Heart right ventricle (tissue), 16 donors: ENCODE data around the gene ARHGEF17. TPM values are rescaled to one million over a fixed set of nuclear protein-coding genes. Genes with fewer than 3 reads are reported as not detected.

Source experiments
- ATAC-seq, 8 donors: fragments of 200-7000 bp; cut with Tn5 transposase; one replicate each; pipeline ENCODE4 v1.9.1; 2020; ENCODE audit warnings: mild to moderate bottlenecking in 8 of 8, moderate library complexity in 8 of 8, moderate number of reproducible peaks in 1 of 8
- DNase-seq, 2 donors: peaks; one replicate each; pipeline ENCODE4 v3.0.0-alpha.2; 2020
- H3K27ac ChIP-seq, 10 donors: fragments of 200-600 bp; sonication (generic) in 2 of 10; one replicate each; pipeline versions ENCODE4 v1.5.0 to v1.8.0; 2020 to 2022; ENCODE audit warnings: mild to moderate bottlenecking in 3 of 10
- H3K27me3 ChIP-seq, 7 donors: fragments of 200-600 bp; one replicate each; pipeline ENCODE4 v1.8.0; 2021 to 2022; ENCODE audit warnings: mild to moderate bottlenecking in 2 of 7
- H3K36me3 ChIP-seq, 9 donors: fragments of 200-600 bp; sonication (generic) in 1 of 9; one replicate each; pipeline versions ENCODE4 v1.5.0 to v1.8.0; 2020 to 2022; ENCODE audit warnings: mild to moderate bottlenecking in 2 of 9
- H3K4me1 ChIP-seq, 9 donors: fragments of 200-600 bp; sonication (generic) in 1 of 9; one replicate each; pipeline versions ENCODE4 v1.5.0 to v1.8.0; 2020 to 2022; ENCODE audit warnings: mild to moderate bottlenecking in 4 of 9
- H3K4me3 ChIP-seq, 10 donors: fragments of 200-600 bp; sonication (generic) in 2 of 10; one replicate each; pipeline versions ENCODE4 v1.5.0 to v1.8.0; 2020 to 2022; ENCODE audit warnings: mild to moderate bottlenecking in 7 of 10, moderate library complexity in 2 of 10
- H3K9me3 ChIP-seq, 11 donors: fragments of 200-600 bp in 10 of 11; sonication (generic) in 2 of 11; one replicate each; pipeline versions ENCODE4 v1.5.0 to v1.8.0; 2013 to 2022; ENCODE audit warnings: mild to moderate bottlenecking in 2 of 11, control low read depth in 1 of 11, moderate library complexity in 1 of 11
- CTCF ChIP-seq, 9 donors: fragments of 200-600 bp; sonication (generic) in 2 of 9; IDR thresholded peaks; one replicate each; pipeline versions ENCODE4 v1.5.0 to v1.8.0; 2021 to 2022; ENCODE audit warnings: antibody characterized with exemption in 9 of 9, mild to moderate bottlenecking in 5 of 9, moderate library complexity in 1 of 9
- WGBS, 2 donors: extraction: QIAGEN DNeasy Blood & Tissue Kit; methylation state at CpG; one replicate each; pipeline ENCODE4 v1.1.7; 2013; ENCODE audit warnings: inconsistent platforms in 1 of 2; 5-methylcytosine and 5-hydroxymethylcytosine counted together
- intact Hi-C, 10 donors: fragments of 100-400 bp; cut with DNase I; formaldehyde crosslinking; loops; one replicate each; pipeline versions ENCODE4 v1.11.1 to v1.14.2; 2022
- polyA plus RNA-seq, 2 donors: library from polyadenylated mRNA; stranded (reverse); fragments of 200-250 nt; gene quantifications; one replicate each; pipeline ENCODE4 v1.2.3, GENCODE V29; 2013
- total RNA-seq, 10 donors: library from RNA; stranded (reverse); fragmentation: NEBNext Ultra II Directional in 3 of 10; extraction: Animal tissue kit (Norgen Biotek cat#: 25700) in 3 of 10; gene quantifications; one replicate each; pipeline versions ENCODE4 v1.2.1 to v1.2.4, GENCODE V29; 2021 to 2023
- donor health status: Arrhythmogenic right ventricular cardiomyopathy.
- donor health status: ischemic (EF 13 %, LVEDD 7.1; RV severe dilation, severe dysfunction).
- donor health status: healthy with polysubstance abuse.
- donor health status: DM: no; HTN: yes; CAD: no.
- donor health status: DM: no; HTN: no; CAD: no.
- donor health status: ischemic (EF 25% LVEDD 6.9; RV normal size, moderate dysfunction).
- donor health status: ischemic (EF 25% LVEDD 5.7; RV mildly dilated, moderate dysfunction).
- donor health status: healthy.
- donor health status: DM: yes; HTN: yes; CAD: no.
- donor health status: Ischemic cardiomyopathy.
- donor health status: ischemic (EF 35%, LVEDD 5.7; RV mildly dilated, moderate dysfunction).
- donor health status: nonischemic (EF 11% LVEDD 7.7; RV severe dilation, severe dysfunction).
- donor health status: DM: yes; HTN: yes; CAD: no.
- donor health status: PGD.
- donor health status: ischemic (EF 29% LVEDD 5.4; RV normal size, mild dysfunction).
- donor health status: nonischemic (EF 23%, LVEDD 6.1; RV moderate dilation, normal function).

The ARHGEF17 gene
- total and polyA plus RNA-seq, 12 donors = 38.6 to 67.4 (median 51.2) TPM

GRCh38 chr11:73295996-73296318 is 12.1 kb upstream of the ARHGEF17 start:
- intact Hi-C loops = loop anchor here in 4 of 10 donors (1.0 to 10.0 kb wide), 4 partner anchors 39 to 111 kb away; no protein-coding TSS in a partner anchor
- Histone ChIP-seq H3K27ac (no peak overlapping the region), H3K27me3 (no peaks in the 10 kb centered on the region), H3K36me3 (peaks cover 0 to 16% (median 0%) of the 10 kb centered on the region in 9 donors), H3K9me3 (no peaks in the 10 kb centered on the region), H3K4me1 (peaks cover 0 to 19% (median 7%) of the 10 kb centered on the region in 9 donors), H3K4me3 (no peak overlapping the region)
- no peak for DNase-seq
- WGBS, 2 donors = 93 to 94% methylated on average over 3 of the region's 3 CpGs
- ATAC-seq = no peak
- TF ChIP-seq CTCF (IDR thresholded peaks at IDR 0.05) = no peak

GRCh38 chr11:73296501-73297230 is 11.4 kb upstream of the ARHGEF17 start:
- Histone ChIP-seq H3K36me3 (peaks cover 0 to 16% (median 0%) of the 10 kb centered on the region in 9 donors), H3K27ac (no peak overlapping the region), H3K9me3 (no peaks in the 10 kb centered on the region), H3K4me1 (peaks cover 0 to 19% (median 7%) of the 10 kb centered on the region in 9 donors), H3K27me3 (no peaks in the 10 kb centered on the region), H3K4me3 (no peak overlapping the region)
- ATAC-seq (peak in 1 of 8 donors; percentile 20), DNase-seq (no peak)
- TF ChIP-seq CTCF (IDR thresholded peaks at IDR 0.05) = no peak
- WGBS, 2 donors = 95% methylated on average over 31 to 35 of the region's 35 CpGs
- intact Hi-C loops = loop anchor here in 3 of 10 donors (5.0 to 10.0 kb wide), 3 partner anchors 96 to 112 kb away; no protein-coding TSS in a partner anchor

- Histone ChIP-seq H3K36me3 (peaks cover 0 to 16% (median 0%) of the 10 kb centered on the region in 9 donors), H3K4me1 (peaks cover 0 to 14% (median 7%) of the 10 kb centered on the region in 9 donors), H3K9me3 (no peaks in the 10 kb centered on the region), H3K4me3 (no peak overlapping the region), H3K27me3 (no peaks in the 10 kb centered on the region), H3K27ac (no peak overlapping the region)
- ATAC-seq (peak in 1 of 8 donors; percentile 18), DNase-seq (no peak)
- intact Hi-C loops = loop anchor here in 3 of 10 donors (5.0 to 10.0 kb wide), 3 partner anchors 95 to 112 kb away; no protein-coding TSS in a partner anchor
- 94 to 97% methylated on average over 18 of the region's 18 CpGs for WGBS, 2 donors
- TF ChIP-seq CTCF (IDR thresholded peaks at IDR 0.05) = no peak
These were observed 10.9 kb upstream of the ARHGEF17 start for GRCh38 chr11:73297231-73297590.

- Histone ChIP-seq H3K27ac (no peak overlapping the region), H3K9me3 (no peaks in the 10 kb centered on the region), H3K27me3 (no peaks in the 10 kb centered on the region), H3K4me1 (peaks cover 0 to 9% (median 7%) of the 10 kb centered on the region in 9 donors), H3K36me3 (peaks cover 0 to 16% (median 0%) of the 10 kb centered on the region in 9 donors), H3K4me3 (no peak overlapping the region)
- TF ChIP-seq CTCF (IDR thresholded peaks at IDR 0.05) = no peak
- no peak for ATAC-seq
- 89 to 94% methylated on average over 3 of the region's 3 CpGs for WGBS, 2 donors
- intact Hi-C loops = loop anchor here in 3 of 10 donors (5.0 to 10.0 kb wide), 3 partner anchors 95 to 113 kb away; no protein-coding TSS in a partner anchor
- no peak for DNase-seq
These were observed 10.4 kb upstream of the ARHGEF17 start for GRCh38 chr11:73297702-73298101.
